HG03097 (cell line): ENCODE measurements around the gene CHN1.

Experiments used
- ATAC-seq: cut with Tn5 transposase; IDR thresholded peaks from one replicate; pipeline ENCODE4 v1.9.1; 2021; ENCODE audit not compliant: unreplicated experiment, low FRiP score

The CHN1 gene

DNA sequence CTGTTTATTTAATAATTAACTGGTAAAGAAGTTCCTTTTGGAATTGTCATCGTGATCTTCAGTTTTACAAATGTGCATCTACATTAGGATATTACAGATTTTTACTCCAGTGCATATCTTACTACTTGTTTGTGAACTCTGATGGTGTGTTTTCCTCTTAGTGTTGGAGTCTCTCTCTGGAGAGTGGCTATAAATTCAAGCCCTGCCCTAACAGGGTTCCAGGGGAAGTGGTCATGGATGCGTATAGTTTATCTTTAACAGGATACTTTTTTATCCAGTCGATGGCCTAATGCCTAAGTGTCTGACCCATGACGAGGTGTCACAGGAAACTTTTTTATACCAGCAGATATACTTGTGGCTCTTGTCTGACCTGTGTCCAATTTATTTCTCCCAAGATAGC lies 75.4 kb downstream of the CHN1 start:
- ATAC-seq, result no peak

- no peak for ATAC-seq
Measured at GRCh38 chr2:174925046-174925784, 80.0 kb downstream of the CHN1 start.

DNA sequence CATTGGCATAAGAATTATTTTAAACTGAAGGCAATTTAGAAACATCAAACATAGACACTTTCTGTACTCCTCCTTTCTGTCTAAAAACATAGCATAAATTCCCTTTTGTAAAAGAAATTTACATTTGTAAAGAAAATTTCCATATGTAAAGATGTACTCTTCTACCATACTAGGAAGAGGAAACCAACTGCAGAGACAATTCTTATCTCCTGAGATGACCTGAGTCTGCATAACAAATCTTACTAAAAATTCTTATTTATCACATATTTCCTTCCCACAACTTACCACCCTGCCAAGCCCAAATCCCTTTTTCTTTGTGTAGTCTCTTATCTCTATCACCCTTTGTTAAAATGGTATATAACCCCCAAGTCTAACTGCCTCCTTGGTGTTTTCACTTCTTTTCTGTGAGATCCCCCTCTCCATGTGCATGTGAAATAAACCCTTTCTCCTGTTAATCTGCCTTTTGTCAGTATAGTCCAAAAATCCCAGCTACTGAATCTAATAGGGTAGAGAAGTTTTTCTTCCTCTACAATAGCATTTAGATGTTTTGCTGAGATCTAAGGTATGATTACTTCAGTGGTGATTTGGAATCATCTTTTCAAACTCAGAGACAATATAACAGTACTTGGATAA lies 81.0 kb downstream of the CHN1 start:
- no peak for ATAC-seq

DNA sequence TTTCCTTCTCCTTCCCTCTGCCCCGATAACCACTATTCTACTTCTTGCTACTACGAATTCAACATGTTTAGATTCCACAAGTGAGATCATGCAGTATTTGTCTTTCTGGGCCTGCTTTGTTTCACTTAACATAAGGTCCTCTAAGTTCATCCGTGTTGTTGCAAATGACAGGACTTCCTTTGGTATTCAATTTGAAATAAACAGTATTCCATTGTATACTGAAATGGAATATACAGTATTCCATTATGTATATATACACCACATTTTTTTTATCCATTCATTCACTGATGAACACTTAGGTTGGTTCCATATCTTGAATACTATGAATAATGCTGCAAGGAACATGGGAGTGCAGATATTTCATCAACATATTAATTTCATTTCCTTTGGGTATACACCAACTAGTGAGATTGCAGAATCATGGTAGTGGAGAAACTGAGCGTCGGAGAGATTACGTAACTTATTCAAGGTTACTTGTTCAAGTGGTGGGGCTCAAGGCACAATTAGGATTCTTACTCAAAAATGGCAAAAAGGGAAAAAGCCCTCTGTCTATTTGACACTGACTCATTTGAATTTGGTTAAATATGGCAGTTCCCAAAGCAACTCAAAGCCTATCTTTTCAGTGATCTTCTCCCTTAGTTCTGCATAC lies 85.1 kb downstream of the CHN1 start:
- no peak for ATAC-seq

DNA sequence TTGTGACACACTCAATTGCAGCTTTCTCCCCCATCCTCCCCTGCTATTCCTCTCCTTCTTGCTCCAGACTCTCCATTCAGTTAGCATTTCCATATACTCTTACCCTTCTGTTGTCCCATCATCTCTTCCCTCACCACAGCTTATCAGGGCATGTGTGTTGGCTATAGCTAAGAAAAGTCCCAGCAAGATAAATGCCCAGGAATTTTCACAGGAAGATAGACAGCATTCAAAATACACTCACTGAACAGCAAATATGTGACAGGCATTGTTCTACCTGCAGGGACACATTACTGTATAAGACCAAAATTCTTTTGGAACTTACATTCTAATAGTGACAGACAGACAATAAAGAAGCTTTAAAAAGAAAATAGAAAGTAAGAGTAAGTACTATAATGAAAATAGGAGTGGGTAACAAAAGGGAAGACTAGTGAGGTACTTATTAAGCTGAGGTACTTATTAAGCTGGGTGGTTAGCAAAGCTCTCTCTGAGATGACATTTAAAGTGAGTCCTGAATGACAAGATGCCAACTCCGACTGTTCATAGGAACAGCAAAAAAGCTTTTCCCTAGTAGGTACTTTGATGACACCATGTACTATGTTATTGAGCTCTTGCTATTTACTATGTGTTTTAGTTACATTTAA lies 86.2 kb downstream of the CHN1 start:
- no peak for ATAC-seq

DNA sequence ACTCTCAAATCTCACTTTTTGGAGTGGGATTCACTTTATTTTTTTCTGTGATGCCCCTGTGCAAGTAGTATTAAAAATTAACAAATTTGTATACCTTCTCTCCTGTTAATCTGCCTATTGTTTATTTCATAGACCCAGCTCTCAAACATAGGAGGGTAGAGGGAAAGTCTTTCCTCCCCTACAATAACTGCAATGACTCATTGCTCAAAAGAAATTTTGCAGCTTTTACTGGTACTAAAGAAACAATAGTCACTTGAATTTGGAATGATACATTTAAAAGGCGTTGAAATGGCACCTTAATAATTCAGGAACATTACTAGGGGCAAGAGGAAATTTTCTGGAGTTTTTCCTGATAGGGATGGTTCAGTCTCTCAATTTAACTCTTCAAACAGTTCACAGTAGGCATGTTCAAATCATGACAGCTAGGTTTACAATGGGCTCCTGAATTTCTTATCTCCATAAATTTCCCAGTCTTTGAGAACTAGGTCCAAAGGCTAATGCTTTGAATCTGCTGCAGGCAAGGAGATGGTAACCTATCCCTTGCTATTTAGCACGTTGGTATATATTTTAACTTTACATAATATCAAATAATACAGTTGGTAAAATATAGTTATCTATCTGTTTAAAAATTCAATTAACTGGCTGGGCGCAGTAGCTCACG lies 88.8 kb downstream of the CHN1 start:
- no peak for ATAC-seq

DNA sequence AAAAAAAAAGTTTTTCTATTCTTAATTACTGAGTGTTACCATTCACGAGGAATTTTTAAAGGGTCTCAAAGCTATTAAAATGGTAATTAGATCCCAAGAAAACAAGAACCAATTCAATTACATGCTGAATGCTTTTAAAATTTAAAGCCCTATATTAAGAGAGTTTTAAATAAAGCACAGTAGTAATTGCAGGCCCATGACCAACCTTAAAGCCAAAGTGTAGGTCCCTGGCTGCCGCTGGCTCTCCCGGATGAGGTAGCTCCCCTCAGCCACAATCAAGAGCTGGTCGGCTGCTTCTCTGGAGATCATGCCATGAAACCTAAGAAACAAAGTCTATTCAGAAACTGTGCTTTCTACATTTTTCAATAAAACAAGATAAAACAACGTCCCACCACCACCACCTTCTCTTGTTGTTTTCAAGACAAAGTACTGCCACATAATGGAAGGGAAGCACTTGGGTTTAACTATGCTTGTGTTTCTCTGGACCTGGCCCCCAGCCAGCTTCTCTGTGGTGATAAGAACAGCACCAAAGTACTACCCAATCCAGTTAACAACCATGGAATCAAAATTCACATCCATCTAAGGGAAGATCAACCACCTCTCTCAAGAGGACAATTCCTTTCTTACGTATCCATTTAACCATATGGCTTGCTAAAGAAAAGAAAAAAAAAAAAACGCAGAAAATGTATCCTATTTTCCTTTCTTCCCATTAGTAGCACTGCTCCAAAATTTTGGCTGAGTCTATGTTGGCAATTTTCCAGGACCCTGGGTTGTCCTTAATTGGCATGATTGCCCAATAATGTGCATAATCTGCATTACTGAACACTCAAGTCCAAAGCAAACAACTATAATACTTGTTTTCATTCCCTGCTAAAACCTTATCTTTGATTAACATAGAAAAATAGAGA lies 90.1 kb downstream of the CHN1 start:
- no peak for ATAC-seq

- no peak for ATAC-seq
Measured at GRCh38 chr2:174908284-174908683, 96.9 kb downstream of the CHN1 start.

- no peak for ATAC-seq
Measured at GRCh38 chr2:174903264-174903556, 102.0 kb downstream of the CHN1 start.

- ATAC-seq, result no peak
Measured at GRCh38 chr2:174902506-174903263, 102.5 kb downstream of the CHN1 start.

GRCh38 chr2:174901075-174901474 lies 104.1 kb downstream of the CHN1 start:
- no peak for ATAC-seq

DNA sequence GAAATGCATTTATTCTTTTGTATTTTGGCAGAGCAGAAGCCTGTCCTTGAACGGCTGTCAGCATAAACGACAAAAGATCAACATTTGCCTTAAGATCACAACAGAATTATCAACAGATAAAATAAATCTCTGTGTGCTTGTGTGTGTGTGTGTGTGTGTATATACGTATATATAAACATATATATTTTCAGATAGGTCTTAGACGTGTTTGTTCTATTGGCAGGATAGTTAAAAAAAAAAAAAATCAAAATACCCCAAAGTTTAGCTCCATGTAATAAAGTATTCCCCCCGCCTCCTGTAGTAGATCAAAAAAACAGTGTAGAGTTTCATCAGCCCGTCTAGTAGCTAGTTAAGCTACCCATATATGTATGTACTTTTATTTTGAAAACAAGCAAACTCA lies 107.9 kb downstream of the CHN1 start:
- ATAC-seq, result no peak

- ATAC-seq, result no peak
Measured at GRCh38 chr2:174893018-174893417, 112.2 kb downstream of the CHN1 start.

DNA sequence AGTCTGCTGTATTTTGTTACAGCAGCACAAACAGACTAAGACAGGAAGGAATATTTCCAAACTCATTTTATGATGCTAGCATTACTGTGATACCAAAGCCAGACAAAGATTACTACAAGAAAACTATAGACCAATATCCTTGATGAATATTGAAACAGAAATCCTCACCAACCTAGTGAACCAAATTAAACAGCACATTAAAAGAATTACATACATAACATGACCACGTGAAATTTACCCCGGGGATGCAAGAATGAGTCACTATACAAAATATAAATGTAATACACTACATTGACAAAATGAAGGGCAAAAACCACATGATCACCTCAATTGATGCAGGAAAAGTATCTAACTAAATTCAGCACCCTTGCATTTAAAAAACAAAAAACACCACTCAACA lies 112.6 kb downstream of the CHN1 start:
- ATAC-seq, result no peak

DNA sequence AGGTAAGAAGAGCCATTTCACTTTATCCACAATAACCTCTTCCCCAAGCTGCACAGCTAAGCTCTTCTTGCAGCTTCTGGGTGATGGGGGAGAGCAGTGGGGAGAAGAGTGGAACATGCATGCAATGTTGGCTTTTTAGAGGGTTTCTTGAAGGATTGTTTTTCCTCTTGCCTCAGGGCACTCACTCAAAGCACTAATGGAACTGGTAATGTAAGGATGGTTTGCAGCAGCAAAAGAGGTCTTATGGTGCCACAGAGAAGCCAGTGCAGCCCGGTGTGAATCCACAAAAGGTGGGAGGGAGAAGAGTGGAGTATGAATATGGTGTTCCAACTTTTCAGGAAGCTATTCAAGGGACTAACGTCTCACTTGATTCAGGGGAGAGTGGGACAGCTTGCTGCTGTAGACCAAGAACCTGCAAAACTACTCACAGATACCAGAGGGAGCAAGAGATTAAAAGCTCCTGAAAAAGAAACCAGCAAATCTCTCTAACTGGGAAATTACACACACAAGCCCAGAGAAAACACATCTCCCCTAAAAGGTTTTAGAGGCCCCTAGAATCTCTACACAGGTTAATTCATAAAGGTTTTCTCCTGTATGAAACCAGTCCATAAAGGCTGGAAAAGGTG lies 116.4 kb downstream of the CHN1 start:
- no peak for ATAC-seq

GRCh38 chr2:174888146-174888545 lies 117.0 kb downstream of the CHN1 start:
- no peak for ATAC-seq

- no peak for ATAC-seq
Measured at GRCh38 chr2:174882416-174882815, 122.8 kb downstream of the CHN1 start.

GRCh38 chr2:174881678-174882077 lies 123.5 kb downstream of the CHN1 start:
- no peak for ATAC-seq

DNA sequence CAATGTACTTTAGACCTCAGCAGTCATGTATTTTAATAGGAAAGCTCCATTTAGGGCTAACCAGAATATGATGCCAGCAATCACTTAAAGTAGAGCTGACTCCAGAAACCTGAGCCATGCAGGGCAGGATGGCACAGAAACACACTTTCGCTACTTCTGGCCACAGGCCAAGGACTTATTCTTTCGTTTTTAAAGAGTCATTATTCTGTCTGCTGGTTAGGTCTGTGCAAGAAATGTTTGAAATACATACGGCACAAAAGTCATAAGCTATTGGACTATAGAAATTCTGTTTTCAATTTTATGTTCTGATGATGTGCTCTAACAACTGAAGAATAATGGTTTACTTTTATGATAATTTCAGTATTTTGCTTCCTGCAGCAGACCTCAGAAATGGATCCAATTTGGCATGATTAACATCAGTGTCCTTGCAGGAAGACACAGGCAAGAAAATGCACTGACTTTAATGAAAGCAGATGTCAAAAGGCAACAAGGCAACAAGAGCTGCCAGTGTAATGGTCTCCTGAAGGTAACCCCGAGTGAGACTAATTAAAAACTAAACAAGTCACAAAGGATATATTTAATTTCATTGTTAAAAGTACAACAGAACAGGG lies 126.5 kb downstream of the CHN1 start:
- no peak for ATAC-seq
